HCT116 (cell line): ENCODE data around the gene CAMK2G. TPM values are rescaled to one million over a fixed set of nuclear protein-coding genes. Genes with fewer than 3 reads are reported as not detected.

Source experiments
- ATAC-seq: fragments of 200-7000 bp; cut with Tn5 transposase; 2 replicates; pipeline ENCODE4 v1.9.1; 2020; ENCODE audit warnings: mild to moderate bottlenecking, moderate library complexity
- BruUV-seq: library from RNA; stranded (reverse); fragments of 400-500 nt; replicated peaks from 2 replicates; lab custom pipeline; 2021; lab: Mats Ljungman, UMichigan
- CTCF ChIA-PET: fragments of 300-600 bp; sonication (Branson Sonifier 250); formaldehyde crosslinking; loops from one replicate; lab custom pipeline; 2021; ENCODE audit warnings: antibody characterized with exemption; lab: Charles Lee
- POLR2A ChIA-PET: fragments of 300-600, 350-600 bp; sonication (Branson Sonifier 250); formaldehyde crosslinking; loops from one replicate; lab custom pipeline; 2021; ENCODE audit warnings: antibody characterized with exemption; lab: Charles Lee
- RAD21 ChIA-PET, 2 experiments: fragments of 300-600 bp; sonication (Branson Sonifier 250); formaldehyde crosslinking; loops; one replicate each; lab custom pipeline; 2023; ENCODE audit warnings: low total read pairs in 2 of 2; ENCODE audit not compliant: uncharacterized antibody in 2 of 2, unreplicated experiment in 2 of 2, low non-redundant PET in 1 of 2; lab: Charles Lee
- DNase-seq: peaks from one replicate; pipeline ENCODE4 v3.0.0-alpha.2; 2010; ENCODE audit warnings: low read depth, low spot score
- H2AFZ ChIP-seq: fragments of 200-600 bp; shearing (Covaris generic), sonication (generic); 2 replicates; pipeline ENCODE4 v1.6.1; 2017; ENCODE audit warnings: low read depth, mixed run types, mixed read lengths, antibody characterized with exemption, low read length; ENCODE audit not compliant: poor library complexity, severe bottlenecking
- H3K27ac ChIP-seq: 2 replicates; pipeline ENCODE4 v1.5.1; 2012; ENCODE audit warnings: low read depth, low read length
- H3K27me3 ChIP-seq: fragments of 200-600 bp; sonication (generic); 2 replicates; pipeline ENCODE4 v1.6.1; 2016; ENCODE audit warnings: mixed run types, low read length, mixed read lengths; ENCODE audit not compliant: insufficient read depth
- H3K36me3 ChIP-seq, 2 experiments: fragments of 200-500 bp in 1 of 2; fragments of 200-600 bp in 1 of 2; sonication (Bioruptor generic) in 1 of 2; sonication (generic) in 1 of 2; 2 replicates each; pipeline versions ENCODE4 v1.5.1 to v1.6.1; 2014 to 2016; ENCODE audit warnings: low read length in 2 of 2, inconsistent platforms in 1 of 2, mixed read lengths in 1 of 2, mixed run types in 1 of 2; ENCODE audit not compliant: insufficient read depth in 2 of 2, control insufficient read depth in 1 of 2
- H3K4me1 ChIP-seq, 2 experiments: fragments of 200-600 bp in 1 of 2; sonication (generic) in 1 of 2; 2 replicates each; pipeline versions ENCODE4 v1.5.1 to v1.6.1; 2012 to 2017; ENCODE audit warnings: low read length in 2 of 2, inconsistent platforms in 1 of 2, mild to moderate bottlenecking in 1 of 2, mixed read lengths in 1 of 2, mixed run types in 1 of 2, moderate library complexity in 1 of 2; ENCODE audit not compliant: insufficient read depth in 2 of 2, control insufficient read depth in 1 of 2
- H3K4me2 ChIP-seq: fragments of 200-600 bp; sonication (generic); 2 replicates; pipeline ENCODE4 v1.6.1; 2017; ENCODE audit warnings: mixed run types, low read length, mixed read lengths
- H3K4me3 ChIP-seq, 2 experiments: fragments of 200-600 bp in 1 of 2; sonication (generic) in 1 of 2; replicated peaks in 1 of 2; 2 replicates each; pipeline ENCODE4 v1.5.1; 2011 to 2016; ENCODE audit warnings: low read length in 2 of 2, control low read depth in 1 of 2, low read depth in 1 of 2, mild to moderate bottlenecking in 1 of 2, mixed read lengths in 1 of 2, mixed run types in 1 of 2
- H3K79me2 ChIP-seq: fragments of 200-600 bp; sonication (generic); 2 replicates; pipeline ENCODE4 v1.6.1; 2017; ENCODE audit warnings: mild to moderate bottlenecking, mixed run types, low read length, moderate library complexity, mixed read lengths; ENCODE audit not compliant: insufficient read depth
- H3K9ac ChIP-seq: fragments of 200-600 bp; sonication (generic); 2 replicates; pipeline ENCODE4 v1.6.1; 2016; ENCODE audit warnings: low read length, mixed read lengths
- H3K9me2 ChIP-seq: fragments of 200-600 bp; sonication (generic), shearing (Covaris generic); 2 replicates; pipeline ENCODE4 v1.6.1; 2017; ENCODE audit warnings: mixed run types, mild to moderate bottlenecking, moderate library complexity; ENCODE audit not compliant: insufficient read depth
- H3K9me3 ChIP-seq, 2 experiments: fragments of 200-500 bp in 1 of 2; fragments of 200-600 bp in 1 of 2; sonication (Bioruptor generic) in 1 of 2; sonication (generic) in 1 of 2; 2 replicates each; pipeline ENCODE4 v1.6.1; 2014 to 2017; ENCODE audit warnings: low read length in 2 of 2, mixed read lengths in 2 of 2, inconsistent platforms in 1 of 2, low read depth in 1 of 2, mild to moderate bottlenecking in 1 of 2, mixed run types in 1 of 2, moderate library complexity in 1 of 2; ENCODE audit not compliant: control insufficient read depth in 1 of 2, insufficient read depth in 1 of 2
- H4K20me1 ChIP-seq: fragments of 200-600 bp; sonication (generic), shearing (Covaris generic); 2 replicates; pipeline ENCODE4 v1.6.1; 2017; ENCODE audit warnings: mixed run types, mild to moderate bottlenecking, moderate library complexity; ENCODE audit not compliant: insufficient read depth
- EGR1 ChIP-seq: IDR thresholded peaks from 2 replicates; pipeline ENCODE4 v1.6.1; 2012; ENCODE audit warnings: low read depth
- POLR2AphosphoS5 ChIP-seq: IDR thresholded peaks from 2 replicates; pipeline ENCODE4 v1.6.1; 2011; ENCODE audit warnings: mild to moderate bottlenecking, low read depth, low read length, moderate library complexity
- TCF7L2 ChIP-seq: IDR thresholded peaks from 2 replicates; pipeline ENCODE4 v1.7.0; 2011; ENCODE audit warnings: borderline replicate concordance, inconsistent platforms; ENCODE audit not compliant: insufficient read depth, insufficient read length; ENCODE audit errors: extremely low read depth
- YY1 ChIP-seq: IDR thresholded peaks from 2 replicates; pipeline ENCODE4 v1.6.1; 2011; ENCODE audit warnings: low read length, low read depth, moderate library complexity, mild to moderate bottlenecking; ENCODE audit not compliant: insufficient replicate concordance; ENCODE audit errors: extremely low read depth
- ZFX ChIP-seq: fragments of 450-650 bp; IDR thresholded peaks from 2 replicates; pipeline ENCODE4 v1.6.1; 2017
- intact Hi-C: fragments of 100-400 bp; cut with micrococcal nuclease; formaldehyde crosslinking; loops from 2 replicates; pipeline ENCODE4 v1.10.0; 2022
- total RNA-seq: library from RNA; stranded (reverse); gene quantifications from one replicate; pipeline ENCODE4 v1.2.1, GENCODE V29; 2021; ENCODE audit not compliant: unreplicated experiment
- TF ChIP-seq, protein P1 (sequence below), 3 experiments: fragments of 200-600 bp in 1 of 3; sonication (generic) in 1 of 3; IDR thresholded peaks in 2 of 3; conservative IDR thresholded peaks in 1 of 3; 2 replicates each; pipeline ENCODE4 v1.5.1; 2012 to 2017; ENCODE audit warnings: low read depth in 2 of 3, low read length in 2 of 3, antibody characterized with exemption in 1 of 3, borderline replicate concordance in 1 of 3, control low read depth in 1 of 3, mild to moderate bottlenecking in 1 of 3, mixed read lengths in 1 of 3, mixed run types in 1 of 3, moderate library complexity in 1 of 3; ENCODE audit not compliant: insufficient read depth in 1 of 3

The CAMK2G gene
- total RNA-seq, 1 experiment from 2014 or later = 28.3 TPM

DNA sequence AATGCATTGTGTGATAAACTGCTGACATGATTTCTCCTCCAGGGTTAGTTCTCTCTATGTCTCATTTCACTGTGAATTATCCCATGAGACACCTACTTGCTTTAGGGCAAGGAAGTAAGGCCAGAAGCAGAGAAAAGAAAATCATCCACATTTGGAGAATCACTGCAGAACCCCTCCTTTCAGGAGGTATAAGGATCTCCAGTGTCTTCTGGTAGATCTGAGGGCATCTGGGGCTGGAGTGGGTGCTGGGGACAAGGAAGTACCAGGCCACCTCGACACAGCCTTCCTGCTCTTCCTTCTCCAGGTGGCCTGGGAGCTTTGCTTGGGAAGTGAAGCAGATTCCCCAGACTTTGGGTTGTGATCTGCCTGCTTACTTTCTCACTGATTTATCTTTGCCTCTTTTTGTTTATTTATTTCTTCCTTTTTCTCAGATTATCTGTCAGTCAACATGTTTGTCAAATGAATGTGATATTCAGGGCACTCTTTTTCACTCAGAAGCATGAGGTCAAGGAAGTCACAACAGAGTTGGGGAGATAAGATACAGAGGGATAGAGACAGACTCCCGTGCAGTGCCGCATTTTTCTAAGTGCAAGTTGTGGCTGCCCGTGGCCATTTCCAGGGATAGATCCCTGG, 12.4 kb upstream of the CAMK2G start:
- CTCF ChIA-PET = interaction anchor here (0.6 to 7.9 kb wide), 23 partner anchors 7 to 1349 kb away, joined by 3 to 142 read pairs (median 4); partner anchors contain the start of genes COMTD1 and VCL
- no peaks in the 10 kb centered on the region for H3K79me2 ChIP-seq
- RAD21 ChIA-PET = interaction anchor here (0.7 to 4.7 kb wide), 15 partner anchors 13 to 217 kb away, joined by 3 to 47 read pairs (median 5); no protein-coding TSS in a partner anchor
- no peaks in the 10 kb centered on the region for H3K36me3 ChIP-seq
- H3K27ac ChIP-seq = peak overlapping the region; percentile 95
- ATAC-seq = peak; percentile 14
- peaks cover 50 to 75% of the 10 kb centered on the region in 2 experiments for H3K4me1 ChIP-seq
- intact Hi-C loops = loop anchor here (1.0 to 5.0 kb wide), 8 partner anchors 24 to 346 kb away; partner anchors contain the start of genes PLAU and VCL
- no peaks in the 10 kb centered on the region for H3K27me3 ChIP-seq
- no TSS peak for BruUV-seq
- no peaks in the 10 kb centered on the region for H3K9me3 ChIP-seq
- peak overlapping the region in 1 of 2 experiments; percentile 52; a peak in 2 of 4 replicates for H3K4me3 ChIP-seq
- no peak overlapping the region for H2AFZ ChIP-seq
- H3K4me2 ChIP-seq = peak overlapping the region; percentile 89
- H4K20me1 ChIP-seq = no peaks in the 10 kb centered on the region
- POLR2A ChIA-PET = interaction anchor here (0.6 to 9.5 kb wide), 20 partner anchors 7 to 337 kb away, joined by 3 to 98 read pairs (median 5); partner anchors contain the start of genes PLAU and VCL
- no peaks in the 10 kb centered on the region for H3K9me2 ChIP-seq
- peak overlapping the region; percentile 67 for H3K9ac ChIP-seq
- TF ChIP-seq TCF7L2 (no peak), ZFX (0 out of 2 replicates have a peak, but pooled peaks have one; percentile 12)
- DNase-seq = no peak

- no TSS peak for BruUV-seq
- H3K4me2 ChIP-seq = peak overlapping the region; percentile 89
These were observed 11.8 kb upstream of the CAMK2G start for GRCh38 chr10:73886085-73886529.

More at GRCh38 chr10:73886085-73886529, 11.8 kb upstream of the CAMK2G start:
- Histone ChIP-seq H3K9me2 (no peaks in the 10 kb centered on the region), H3K4me3 (no peak overlapping the region), H4K20me1 (no peaks in the 10 kb centered on the region)
- DNase-seq (no peak), ATAC-seq (peak; percentile 67)
- RAD21 ChIA-PET = interaction anchor here (0.6 to 4.7 kb wide), 13 partner anchors 13 to 217 kb away, joined by 3 to 47 read pairs (median 3); no protein-coding TSS in a partner anchor
- POLR2A ChIA-PET = interaction anchor here (1.0 to 9.5 kb wide), 12 partner anchors 13 to 337 kb away, joined by 3 to 98 read pairs (median 4); partner anchors contain the start of gene VCL
- peak; percentile 71 for TF ChIP-seq YY1
- no peak for TF ChIP-seq ZFX
- TF ChIP-seq, protein P1, sequence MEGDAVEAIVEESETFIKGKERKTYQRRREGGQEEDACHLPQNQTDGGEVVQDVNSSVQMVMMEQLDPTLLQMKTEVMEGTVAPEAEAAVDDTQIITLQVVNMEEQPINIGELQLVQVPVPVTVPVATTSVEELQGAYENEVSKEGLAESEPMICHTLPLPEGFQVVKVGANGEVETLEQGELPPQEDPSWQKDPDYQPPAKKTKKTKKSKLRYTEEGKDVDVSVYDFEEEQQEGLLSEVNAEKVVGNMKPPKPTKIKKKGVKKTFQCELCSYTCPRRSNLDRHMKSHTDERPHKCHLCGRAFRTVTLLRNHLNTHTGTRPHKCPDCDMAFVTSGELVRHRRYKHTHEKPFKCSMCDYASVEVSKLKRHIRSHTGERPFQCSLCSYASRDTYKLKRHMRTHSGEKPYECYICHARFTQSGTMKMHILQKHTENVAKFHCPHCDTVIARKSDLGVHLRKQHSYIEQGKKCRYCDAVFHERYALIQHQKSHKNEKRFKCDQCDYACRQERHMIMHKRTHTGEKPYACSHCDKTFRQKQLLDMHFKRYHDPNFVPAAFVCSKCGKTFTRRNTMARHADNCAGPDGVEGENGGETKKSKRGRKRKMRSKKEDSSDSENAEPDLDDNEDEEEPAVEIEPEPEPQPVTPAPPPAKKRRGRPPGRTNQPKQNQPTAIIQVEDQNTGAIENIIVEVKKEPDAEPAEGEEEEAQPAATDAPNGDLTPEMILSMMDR (IDR thresholded peaks at IDR 0.05 in 2 of 3, conservative IDR thresholded peaks at IDR 0.05 in 1 of 3; ENCODE audit: borderline replicate concordance in 1 of 3, insufficient read depth in 1 of 3, low read depth in 2 of 3, low read length in 2 of 3) = peak in 2 of 3 experiments; percentile 83 to 94; a peak in 4 of 6 replicates
- no peak for TF ChIP-seq POLR2AphosphoS5
- TF ChIP-seq EGR1 = no peak
- TF ChIP-seq, all 23 proteins: peak for 2
- Histone ChIP-seq H3K27ac (peak overlapping the region; percentile 95), H3K27me3 (no peaks in the 10 kb centered on the region), H3K36me3 (no peaks in the 10 kb centered on the region), H2AFZ (no peak overlapping the region), H3K9me3 (no peaks in the 10 kb centered on the region), H3K4me1 (peaks cover 44 to 68% of the 10 kb centered on the region in 2 experiments), H3K9ac (peak overlapping the region; percentile 67), H3K79me2 (no peaks in the 10 kb centered on the region)
- CTCF ChIA-PET = interaction anchor here (0.6 to 7.9 kb wide), 21 partner anchors 8 to 1349 kb away, joined by 3 to 142 read pairs (median 4); partner anchors contain the start of genes COMTD1 and VCL
- intact Hi-C loops = loop anchor here (1.0 to 5.0 kb wide), 8 partner anchors 25 to 346 kb away; partner anchors contain the start of genes PLAU and VCL
